Measurements from ENCODE around the gene DEAF1.

Gene DEAF1

GRCh38 chr11:679271-680207, 15.5 kb downstream of the DEAF1 start:
- TF ChIP-seq JUND (IDR thresholded peaks at IDR 0.05; ENCODE audit: low read depth), result no peak
- in situ Hi-C loops (cut with HindIII; ENCODE audit: low pct_unique_long_range_greater_than_20kb, low sequenced_read_pairs), result no loop called here
- DNase-seq (ENCODE audit: low read depth in 1 of 2, low spot score in 1 of 2), result no peak

- no peak for DNase-seq (ENCODE audit: low read depth in 1 of 2, low spot score in 1 of 2)
- no peak for TF ChIP-seq JUND (IDR thresholded peaks at IDR 0.05; ENCODE audit: low read depth)
- in situ Hi-C loops (cut with HindIII; ENCODE audit: low pct_unique_long_range_greater_than_20kb, low sequenced_read_pairs), result no loop called here
Measured at GRCh38 chr11:678297-678696, 16.7 kb downstream of the DEAF1 start.

GRCh38 chr11:674406-674805, 20.6 kb downstream of the DEAF1 start:
- no peak for TF ChIP-seq JUND (IDR thresholded peaks at IDR 0.05; ENCODE audit: low read depth)
- no peak for DNase-seq (ENCODE audit: low read depth in 1 of 2, low spot score in 1 of 2)
- in situ Hi-C loops (cut with HindIII; ENCODE audit: low pct_unique_long_range_greater_than_20kb, low sequenced_read_pairs), result no loop called here

DNA sequence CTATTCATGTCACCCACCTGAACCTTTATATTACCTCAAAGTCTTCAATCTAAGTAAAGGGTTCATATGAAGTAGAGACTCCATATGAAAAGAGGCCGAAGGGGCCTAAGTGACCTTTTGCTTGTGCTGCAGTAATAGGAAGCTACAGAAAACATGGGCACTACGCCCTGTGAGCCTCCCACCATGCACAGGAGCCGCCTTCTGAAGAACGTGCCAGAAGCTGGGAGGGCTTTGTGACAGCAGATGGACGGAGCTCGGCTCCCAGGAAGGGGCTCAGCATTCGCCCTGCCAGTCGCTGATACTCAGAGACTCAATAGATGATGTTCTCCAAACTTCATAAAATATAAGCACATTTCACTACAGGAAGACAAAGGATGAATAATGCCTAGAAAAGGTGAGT, 21.2 kb downstream of the DEAF1 start:
- in situ Hi-C loops (cut with HindIII; ENCODE audit: low pct_unique_long_range_greater_than_20kb, low sequenced_read_pairs), result no loop called here
- no peak for TF ChIP-seq JUND (IDR thresholded peaks at IDR 0.05; ENCODE audit: low read depth)

DNA sequence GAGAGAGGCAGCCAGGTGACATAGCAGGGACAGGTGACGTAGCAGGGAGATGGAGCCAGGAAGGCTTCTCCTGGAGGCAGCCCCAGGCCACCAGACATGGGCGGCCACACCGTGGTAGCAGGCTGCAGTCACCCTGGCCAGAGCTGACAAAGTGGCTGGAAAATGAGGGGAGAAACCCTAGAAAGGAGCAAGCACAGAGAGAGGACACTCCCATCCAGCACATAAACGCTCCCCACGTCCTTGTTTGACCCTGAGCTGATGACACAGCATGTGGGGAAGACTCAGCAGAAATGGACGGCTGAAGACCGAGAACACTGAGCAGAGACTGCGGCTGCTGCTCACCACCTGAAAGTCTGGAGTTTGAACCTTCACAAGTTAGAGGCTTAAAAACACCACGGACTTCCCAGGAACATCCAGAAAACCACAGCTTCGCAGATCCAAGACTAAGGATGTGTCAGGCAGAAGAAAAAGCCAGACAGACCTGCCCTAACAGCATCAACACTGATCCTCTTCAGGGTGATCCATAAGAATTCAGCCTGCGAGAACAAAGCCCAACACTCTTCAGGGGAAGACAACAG, 29.2 kb downstream of the DEAF1 start:
- in situ Hi-C loops (cut with HindIII; ENCODE audit: low pct_unique_long_range_greater_than_20kb, low sequenced_read_pairs), result no loop called here
- no peak for TF ChIP-seq JUND (IDR thresholded peaks at IDR 0.05; ENCODE audit: low read depth)
- no peak for DNase-seq (ENCODE audit: low read depth in 1 of 2, low spot score in 1 of 2)

More for the DNA sequence above, 21.2 kb downstream of the DEAF1 start:
- no peak for DNase-seq (ENCODE audit: low read depth in 1 of 2, low spot score in 1 of 2)

GRCh38 chr11:665062-665703, 29.8 kb downstream of the DEAF1 start:
- DNase-seq (ENCODE audit: low read depth in 1 of 2, low spot score in 1 of 2), result no peak
- TF ChIP-seq JUND (IDR thresholded peaks at IDR 0.05; ENCODE audit: low read depth), result no peak
- in situ Hi-C loops (cut with HindIII; ENCODE audit: low pct_unique_long_range_greater_than_20kb, low sequenced_read_pairs), result no loop called here

DNA sequence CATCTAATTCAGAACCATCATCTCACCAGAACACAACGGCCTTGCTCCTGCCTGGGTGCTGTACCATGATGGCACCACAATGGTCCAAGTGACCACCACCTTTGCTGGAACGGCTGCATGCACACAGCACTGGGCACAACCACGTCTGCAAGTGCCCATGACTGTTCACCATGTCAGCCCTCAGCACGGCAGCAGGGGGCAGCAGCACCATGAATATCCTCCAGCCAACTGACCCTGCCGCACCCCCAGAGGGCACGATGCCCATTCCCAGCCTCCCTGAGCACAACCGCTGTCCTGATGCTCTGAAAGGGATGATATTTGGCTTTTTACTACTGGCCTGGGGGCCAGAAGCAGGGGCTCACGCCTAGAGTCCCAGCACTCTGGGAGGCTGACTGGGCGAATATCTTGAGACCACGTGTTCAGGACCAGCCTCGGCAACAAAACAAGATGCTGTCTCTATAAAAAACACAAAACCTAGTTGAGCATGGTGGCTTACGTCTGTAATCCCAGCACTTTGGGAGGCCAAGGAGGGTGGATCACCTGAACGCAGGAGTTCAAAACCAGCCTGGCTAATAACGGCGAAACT, 32.2 kb downstream of the DEAF1 start:
- no peak for TF ChIP-seq JUND (IDR thresholded peaks at IDR 0.05; ENCODE audit: low read depth)
- in situ Hi-C loops (cut with HindIII; ENCODE audit: low pct_unique_long_range_greater_than_20kb, low sequenced_read_pairs), result no loop called here
- peak; percentile 53 to 72 for DNase-seq (ENCODE audit: low read depth in 1 of 2, low spot score in 1 of 2)

DNA sequence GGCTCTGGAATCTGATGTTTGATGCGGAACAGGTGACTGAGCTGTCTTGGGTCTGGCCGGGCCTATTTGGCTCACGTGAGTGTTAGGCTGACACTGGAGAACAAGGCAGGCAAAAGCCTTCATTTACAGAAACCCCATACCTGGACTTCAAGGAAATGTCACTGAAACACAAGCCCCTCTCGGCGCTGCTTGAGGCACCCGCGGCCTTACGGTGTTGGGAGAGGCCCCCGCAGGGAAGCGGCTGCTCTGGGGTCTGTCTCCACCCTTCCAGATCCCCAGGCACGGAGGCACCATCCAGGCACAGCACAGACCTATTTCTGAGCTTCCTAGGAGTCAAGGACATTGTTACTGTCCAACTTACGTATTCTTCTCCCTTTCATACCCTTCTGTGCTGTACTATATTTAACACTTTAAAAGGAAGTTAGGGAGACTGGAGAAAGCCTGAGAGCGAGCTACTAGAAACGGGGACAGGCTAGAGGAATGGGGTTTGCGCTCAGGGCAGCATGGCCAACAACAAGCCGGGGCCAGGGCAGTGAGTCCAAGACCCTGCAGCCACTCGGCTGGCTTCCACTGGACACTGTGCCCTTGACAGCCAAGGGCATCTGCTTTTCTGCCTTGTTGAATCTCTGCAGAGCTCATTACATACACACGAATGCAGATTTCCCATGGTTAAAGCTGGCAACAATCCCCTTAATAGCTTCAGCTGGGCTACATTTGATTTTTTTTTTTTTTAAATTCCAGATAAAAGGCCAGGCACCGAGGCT, 34.2 kb downstream of the DEAF1 start:
- in situ Hi-C loops (cut with HindIII; ENCODE audit: low pct_unique_long_range_greater_than_20kb, low sequenced_read_pairs), result no loop called here
- no peak for TF ChIP-seq JUND (IDR thresholded peaks at IDR 0.05; ENCODE audit: low read depth)
- DNase-seq (ENCODE audit: low read depth in 1 of 2, low spot score in 1 of 2), result no peak

GRCh38 chr11:660281-660680, 34.7 kb downstream of the DEAF1 start:
- in situ Hi-C loops (cut with HindIII; ENCODE audit: low pct_unique_long_range_greater_than_20kb, low sequenced_read_pairs), result no loop called here
- DNase-seq (ENCODE audit: low read depth in 1 of 2, low spot score in 1 of 2), result no peak
- no peak for TF ChIP-seq JUND (IDR thresholded peaks at IDR 0.05; ENCODE audit: low read depth)

- TF ChIP-seq JUND (IDR thresholded peaks at IDR 0.05; ENCODE audit: low read depth), result no peak
- no peak for DNase-seq (ENCODE audit: low read depth in 1 of 2, low spot score in 1 of 2)
- in situ Hi-C loops (cut with HindIII; ENCODE audit: low pct_unique_long_range_greater_than_20kb, low sequenced_read_pairs), result no loop called here
Measured at GRCh38 chr11:659532-660085, 35.4 kb downstream of the DEAF1 start.

- DNase-seq (ENCODE audit: low read depth in 1 of 2, low spot score in 1 of 2), result no peak
- in situ Hi-C loops (cut with HindIII; ENCODE audit: low pct_unique_long_range_greater_than_20kb, low sequenced_read_pairs), result no loop called here
- no peak for TF ChIP-seq JUND (IDR thresholded peaks at IDR 0.05; ENCODE audit: low read depth)
Measured at GRCh38 chr11:657691-658126, 37.3 kb downstream of the DEAF1 start.

GRCh38 chr11:656866-657265, 38.2 kb downstream of the DEAF1 start:
- no peak for DNase-seq (ENCODE audit: low read depth in 1 of 2, low spot score in 1 of 2)
- in situ Hi-C loops (cut with HindIII; ENCODE audit: low pct_unique_long_range_greater_than_20kb, low sequenced_read_pairs), result no loop called here
- TF ChIP-seq JUND (IDR thresholded peaks at IDR 0.05; ENCODE audit: low read depth), result no peak
